ENCODE data around the gene TMEM51. TPM values are rescaled to one million over a fixed set of nuclear protein-coding genes. Genes with fewer than 3 reads are reported as not detected.

Gene TMEM51
- total and polyA plus RNA-seq, 10 donors, result 3.5 to 13.8 (median 7.5) TPM

DNA sequence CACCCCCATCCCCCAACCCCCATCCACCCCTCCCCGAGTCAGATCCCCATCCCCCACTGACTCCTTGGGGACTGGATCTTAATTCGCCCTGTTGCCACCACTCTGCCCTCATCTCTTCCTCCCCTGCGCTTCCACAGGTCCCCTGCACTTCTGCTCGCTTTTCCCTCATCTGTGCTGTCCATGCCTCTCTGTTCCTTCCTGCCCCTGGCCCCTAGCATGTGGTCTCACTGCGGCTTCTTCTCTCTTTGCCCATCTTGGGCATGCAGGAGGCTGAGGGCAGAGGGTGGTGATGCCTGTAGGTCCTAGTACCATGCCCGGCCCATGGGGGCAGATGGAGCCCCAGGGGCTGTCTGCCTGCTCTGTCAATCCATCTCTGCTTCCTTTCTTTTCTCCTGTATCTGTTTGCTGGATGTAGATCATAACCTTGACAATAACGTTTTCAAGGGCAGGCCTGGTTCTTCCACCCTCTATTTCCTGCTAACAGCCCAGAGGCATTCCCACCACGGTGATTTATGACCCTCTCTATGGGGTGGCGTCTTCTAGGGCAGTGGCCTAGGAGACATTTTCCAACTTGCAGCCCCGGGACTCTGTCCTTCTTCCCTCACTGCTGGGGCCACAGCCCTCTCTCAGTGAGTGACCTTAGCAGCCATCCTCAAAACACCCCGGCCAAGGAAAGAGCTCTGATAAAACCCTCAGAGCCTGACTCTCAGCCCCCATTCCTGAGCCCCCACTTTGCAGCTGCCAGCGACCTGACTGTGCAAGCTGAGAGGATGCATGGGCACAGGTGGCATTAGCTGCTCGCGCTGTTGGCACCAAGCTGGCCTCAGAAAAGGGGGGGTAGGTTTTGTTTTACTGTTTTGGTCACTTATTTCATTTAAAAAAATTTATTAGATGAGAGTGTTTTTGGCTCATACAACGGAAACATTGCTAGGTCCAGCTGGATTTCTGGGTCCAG lies 33.9 kb downstream of the TMEM51 start:
- WGBS, 5 donors, result 44 to 56% (median 50%) methylated on average over 15 of the region's 15 CpGs
- H3K9me3 ChIP-seq, result no peaks in the 10 kb centered on the region
- H3K36me3 ChIP-seq, result no peaks in the 10 kb centered on the region
- no peaks in the 10 kb centered on the region for H3K27me3 ChIP-seq (replicated peaks in 1 of 7)
- no peak for TF ChIP-seq POLR2AphosphoS5 (IDR thresholded peaks at IDR 0.05)
- no peak for TF ChIP-seq POLR2A (IDR thresholded peaks at IDR 0.05)
- TF ChIP-seq, protein P1, sequence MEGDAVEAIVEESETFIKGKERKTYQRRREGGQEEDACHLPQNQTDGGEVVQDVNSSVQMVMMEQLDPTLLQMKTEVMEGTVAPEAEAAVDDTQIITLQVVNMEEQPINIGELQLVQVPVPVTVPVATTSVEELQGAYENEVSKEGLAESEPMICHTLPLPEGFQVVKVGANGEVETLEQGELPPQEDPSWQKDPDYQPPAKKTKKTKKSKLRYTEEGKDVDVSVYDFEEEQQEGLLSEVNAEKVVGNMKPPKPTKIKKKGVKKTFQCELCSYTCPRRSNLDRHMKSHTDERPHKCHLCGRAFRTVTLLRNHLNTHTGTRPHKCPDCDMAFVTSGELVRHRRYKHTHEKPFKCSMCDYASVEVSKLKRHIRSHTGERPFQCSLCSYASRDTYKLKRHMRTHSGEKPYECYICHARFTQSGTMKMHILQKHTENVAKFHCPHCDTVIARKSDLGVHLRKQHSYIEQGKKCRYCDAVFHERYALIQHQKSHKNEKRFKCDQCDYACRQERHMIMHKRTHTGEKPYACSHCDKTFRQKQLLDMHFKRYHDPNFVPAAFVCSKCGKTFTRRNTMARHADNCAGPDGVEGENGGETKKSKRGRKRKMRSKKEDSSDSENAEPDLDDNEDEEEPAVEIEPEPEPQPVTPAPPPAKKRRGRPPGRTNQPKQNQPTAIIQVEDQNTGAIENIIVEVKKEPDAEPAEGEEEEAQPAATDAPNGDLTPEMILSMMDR (IDR thresholded peaks at IDR 0.05 in 8 of 11, conservative IDR thresholded peaks at IDR 0.05 in 3 of 11), result no peak
- H3K27ac ChIP-seq, result peak overlapping the region in 5 of 8 donors; percentile 16 to 65 (median 59)
- intact Hi-C loops (cut with DNase I; ENCODE audit: low total_unique reads), result no loop called here
- H3K4me3 ChIP-seq, result no peak overlapping the region
- peaks cover 12 to 37% (median 16%) of the 10 kb centered on the region in 6 donors for H3K4me1 ChIP-seq
- no peak for DNase-seq

DNA sequence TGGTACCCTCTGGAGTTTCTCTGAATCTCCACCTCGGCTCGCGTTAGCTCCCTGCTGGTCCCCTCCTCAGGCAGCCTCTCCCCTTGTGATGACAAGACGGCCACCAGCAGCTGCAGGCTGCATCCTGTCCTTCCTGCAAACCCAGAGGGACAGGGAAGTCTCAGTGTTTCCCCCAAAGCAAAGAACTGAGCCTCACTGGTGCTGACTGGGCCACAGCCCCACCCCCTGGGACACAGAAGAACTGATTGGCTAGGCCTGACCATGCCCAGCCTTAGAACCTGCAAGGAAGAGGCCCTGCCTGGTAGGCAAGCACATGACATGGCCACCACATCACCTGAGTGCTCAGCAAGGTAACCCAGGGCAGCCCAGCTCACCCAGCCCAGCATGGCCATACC lies 34.6 kb downstream of the TMEM51 start:
- peaks cover 0 to 4% (median 0%) of the 10 kb centered on the region in 7 donors for H3K27me3 ChIP-seq (replicated peaks in 1 of 7)
- no peaks in the 10 kb centered on the region for H3K9me3 ChIP-seq
- intact Hi-C loops (cut with DNase I; ENCODE audit: low total_unique reads), result no loop called here
- TF ChIP-seq, protein P1 (IDR thresholded peaks at IDR 0.05 in 8 of 11, conservative IDR thresholded peaks at IDR 0.05 in 3 of 11), result no peak
- TF ChIP-seq POLR2AphosphoS5 (IDR thresholded peaks at IDR 0.05) (no peak), POLR2A (IDR thresholded peaks at IDR 0.05) (no peak)
- 52 to 71% (median 60%) methylated on average over 4 of the region's 4 CpGs for WGBS, 5 donors
- H3K27ac ChIP-seq, result peak overlapping the region in 5 of 8 donors; percentile 16 to 65 (median 59)
- no peak for DNase-seq
- no peaks in the 10 kb centered on the region for H3K36me3 ChIP-seq
- H3K4me1 ChIP-seq, result peaks cover 12 to 37% (median 16%) of the 10 kb centered on the region in 6 donors
- H3K4me3 ChIP-seq, result no peak overlapping the region

DNA sequence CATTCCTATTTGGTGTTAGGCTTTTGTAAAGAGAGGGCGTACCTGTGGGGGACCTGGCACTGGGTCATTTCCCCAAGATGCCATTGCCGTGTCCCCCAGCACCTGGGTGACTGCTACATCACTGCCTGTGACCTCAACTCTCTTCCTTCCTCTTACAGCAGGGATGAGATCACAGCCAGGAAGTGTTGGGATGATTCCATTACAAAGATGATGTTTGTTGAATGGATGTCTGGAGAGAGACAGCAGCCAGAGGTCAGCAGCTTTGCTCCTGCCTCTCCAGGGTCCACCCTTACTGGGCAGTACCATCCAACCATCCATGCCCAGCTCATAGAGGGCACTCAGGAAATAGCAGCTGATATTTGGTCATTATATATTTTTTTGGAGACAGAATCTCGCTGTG lies 35.1 kb downstream of the TMEM51 start:
- H3K27ac ChIP-seq, result peak overlapping the region in 4 of 8 donors; percentile 16 to 65 (median 62)
- peaks cover 0 to 5% (median 0%) of the 10 kb centered on the region in 7 donors for H3K27me3 ChIP-seq (replicated peaks in 1 of 7)
- H3K36me3 ChIP-seq, result no peaks in the 10 kb centered on the region
- TF ChIP-seq POLR2AphosphoS5 (IDR thresholded peaks at IDR 0.05), result peak in 1 of 3 donors; percentile 37
- no peak for TF ChIP-seq POLR2A (IDR thresholded peaks at IDR 0.05)
- no peaks in the 10 kb centered on the region for H3K9me3 ChIP-seq
- no peak for DNase-seq
- 54 to 67% (median 59%) methylated on average over 3 of the region's 3 CpGs for WGBS, 5 donors
- intact Hi-C loops (cut with DNase I; ENCODE audit: low total_unique reads), result no loop called here
- H3K4me1 ChIP-seq, result peaks cover 12 to 37% (median 16%) of the 10 kb centered on the region in 6 donors
- no peak overlapping the region for H3K4me3 ChIP-seq

DNA sequence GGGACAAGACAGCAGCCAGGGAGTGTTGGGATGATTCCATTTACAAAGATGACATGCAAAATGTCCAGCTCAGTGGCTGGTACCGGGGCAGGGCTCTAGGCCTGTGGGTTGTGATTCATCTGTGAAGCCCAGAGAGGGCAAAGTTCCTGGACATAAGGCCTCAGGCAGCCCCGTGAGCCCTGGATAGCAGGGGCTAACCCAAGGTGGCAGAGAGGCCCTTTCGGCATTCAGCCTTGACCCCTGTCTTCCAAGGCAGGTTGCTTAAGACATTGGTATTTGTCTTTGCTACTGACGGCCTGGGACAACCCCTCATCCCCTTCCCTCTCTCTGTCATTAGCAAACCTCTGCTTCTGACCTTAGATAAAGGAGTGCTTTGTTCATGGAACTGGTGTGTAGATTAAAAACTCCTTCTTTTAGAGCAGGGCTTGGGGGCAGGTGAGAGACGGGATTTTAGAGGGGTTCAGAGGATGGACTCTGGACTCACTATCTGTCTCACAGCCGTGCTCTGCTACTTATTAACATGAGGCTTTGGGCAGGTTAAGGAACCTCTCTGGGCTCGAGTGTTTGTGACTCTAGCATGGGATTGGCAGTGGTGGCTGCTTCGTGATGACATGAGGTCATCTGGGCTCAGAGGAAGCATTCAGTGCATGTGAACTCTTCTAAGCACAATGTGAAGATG lies 36.3 kb downstream of the TMEM51 start:
- H3K36me3 ChIP-seq, result no peaks in the 10 kb centered on the region
- peaks cover 0 to 5% (median 0%) of the 10 kb centered on the region in 7 donors for H3K27me3 ChIP-seq (replicated peaks in 1 of 7)
- intact Hi-C loops (cut with DNase I; ENCODE audit: low total_unique reads), result no loop called here
- TF ChIP-seq, protein P1 (IDR thresholded peaks at IDR 0.05 in 8 of 11, conservative IDR thresholded peaks at IDR 0.05 in 3 of 11), result no peak
- H3K4me3 ChIP-seq, result no peak overlapping the region
- DNase-seq, result no peak
- no peaks in the 10 kb centered on the region for H3K9me3 ChIP-seq
- WGBS, 5 donors, result 76 to 85% (median 79%) methylated on average over 7 to 8 of the region's 8 CpGs
- H3K27ac ChIP-seq, result peak overlapping the region in 2 of 8 donors; percentile 14 to 50
- peaks cover 12 to 37% (median 16%) of the 10 kb centered on the region in 6 donors for H3K4me1 ChIP-seq

Data from spleen (tissue), 11 donors.